ENCODE results near the gene PARP12.

- no peak for TF ChIP-seq CTCF (IDR thresholded peaks at IDR 0.05)
- no peak for TF ChIP-seq POLR2A (IDR thresholded peaks at IDR 0.05)
Observed at GRCh38 chr7:140061607-140061930, 1.2 kb downstream of the PARP12 start.

Measured in right lobe of liver (tissue), 4 donors.